ENCODE results near the gene SSX1.
"Not testable (repeated sequence)": the region's sequence is repeated elsewhere in the genome, so short reads cannot be mapped to it uniquely, and the experiment has no call there.

SSX1 gene

DNA sequence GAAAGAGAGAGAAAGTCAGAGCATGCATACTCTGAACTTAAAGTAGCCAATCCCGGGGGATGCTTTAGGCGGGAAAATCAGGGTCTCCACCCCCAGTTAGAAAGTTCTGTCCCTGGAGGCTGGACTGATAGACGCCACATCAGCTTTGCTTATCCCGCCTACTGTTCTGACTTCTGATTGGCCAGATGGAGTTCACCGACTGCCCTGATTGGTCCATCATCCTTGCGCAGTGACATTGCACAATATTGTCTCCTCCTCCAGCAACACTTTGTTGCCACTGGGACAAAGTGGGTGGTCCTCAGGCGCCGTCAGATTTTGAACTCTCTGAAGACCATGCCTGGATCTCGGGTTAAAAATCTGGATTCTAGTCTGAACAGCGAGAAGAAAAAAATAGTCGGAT, 51.0 kb downstream of the SSX1 start:
- no peak overlapping the region for H3K9ac ChIP-seq
- no peaks in the 10 kb centered on the region for H3K9me3 ChIP-seq (ENCODE audit: control insufficient read depth, low read length)
- no peak overlapping the region for H3K4me2 ChIP-seq (ENCODE audit: low read length)
- TF ChIP-seq, protein P1, sequence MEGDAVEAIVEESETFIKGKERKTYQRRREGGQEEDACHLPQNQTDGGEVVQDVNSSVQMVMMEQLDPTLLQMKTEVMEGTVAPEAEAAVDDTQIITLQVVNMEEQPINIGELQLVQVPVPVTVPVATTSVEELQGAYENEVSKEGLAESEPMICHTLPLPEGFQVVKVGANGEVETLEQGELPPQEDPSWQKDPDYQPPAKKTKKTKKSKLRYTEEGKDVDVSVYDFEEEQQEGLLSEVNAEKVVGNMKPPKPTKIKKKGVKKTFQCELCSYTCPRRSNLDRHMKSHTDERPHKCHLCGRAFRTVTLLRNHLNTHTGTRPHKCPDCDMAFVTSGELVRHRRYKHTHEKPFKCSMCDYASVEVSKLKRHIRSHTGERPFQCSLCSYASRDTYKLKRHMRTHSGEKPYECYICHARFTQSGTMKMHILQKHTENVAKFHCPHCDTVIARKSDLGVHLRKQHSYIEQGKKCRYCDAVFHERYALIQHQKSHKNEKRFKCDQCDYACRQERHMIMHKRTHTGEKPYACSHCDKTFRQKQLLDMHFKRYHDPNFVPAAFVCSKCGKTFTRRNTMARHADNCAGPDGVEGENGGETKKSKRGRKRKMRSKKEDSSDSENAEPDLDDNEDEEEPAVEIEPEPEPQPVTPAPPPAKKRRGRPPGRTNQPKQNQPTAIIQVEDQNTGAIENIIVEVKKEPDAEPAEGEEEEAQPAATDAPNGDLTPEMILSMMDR (IDR thresholded peaks at IDR 0.05): no peak
- no peak overlapping the region for H3K4me3 ChIP-seq (ENCODE audit: low read depth, low read length)
- H3K27me3 ChIP-seq (ENCODE audit: control insufficient read depth, insufficient read depth, low read length): no peaks in the 10 kb centered on the region
- H3K36me3 ChIP-seq (ENCODE audit: control insufficient read depth, insufficient read depth, low read length): no peaks in the 10 kb centered on the region
- no peaks in the 10 kb centered on the region for H3K4me1 ChIP-seq
- no peaks in the 10 kb centered on the region for H3K79me2 ChIP-seq
- H2AFZ ChIP-seq: no peak overlapping the region
- no peak overlapping the region for H3K27ac ChIP-seq

DNA sequence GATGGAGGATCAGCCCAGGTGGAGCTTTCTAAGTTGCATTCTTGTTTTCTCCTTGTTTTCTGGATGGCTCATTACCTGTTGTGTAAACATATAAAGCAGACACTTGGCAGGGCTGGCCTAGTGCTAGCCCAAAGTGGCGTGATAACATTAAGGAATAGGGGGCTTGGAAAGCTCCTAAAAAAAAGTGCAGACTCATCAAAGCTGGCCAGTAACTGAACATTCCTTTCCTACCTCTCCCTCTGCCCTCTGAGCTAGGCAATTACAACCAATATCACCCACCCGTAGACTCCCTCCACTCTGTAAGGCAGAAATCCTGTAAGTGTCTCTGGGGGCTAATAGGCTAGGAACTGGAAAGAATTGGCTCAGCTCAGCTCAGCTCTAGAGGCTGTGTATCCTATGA, 58.8 kb downstream of the SSX1 start:
- H3K27ac ChIP-seq; H3K9me3 ChIP-seq (ENCODE audit: control insufficient read depth, low read length); H3K36me3 ChIP-seq (ENCODE audit: control insufficient read depth, insufficient read depth, low read length); H3K4me3 ChIP-seq (ENCODE audit: low read depth, low read length); H3K27me3 ChIP-seq (ENCODE audit: control insufficient read depth, insufficient read depth, low read length); H3K9ac ChIP-seq; H3K79me2 ChIP-seq; H3K4me2 ChIP-seq (ENCODE audit: low read length); H2AFZ ChIP-seq; H3K4me1 ChIP-seq: not testable (repeated sequence)

Measured in parathyroid adenoma (tissue), 2 donors.